GM18951 (cell line): ENCODE data around the gene RCC1.
"Not testable (repeated sequence)": the region's sequence is repeated elsewhere in the genome, so short reads cannot be mapped to it uniquely, and the experiment has no call there.

Experiments
- POLR2A ChIP-seq: IDR thresholded peaks from 4 replicates; pipeline ENCODE4 v1.6.1; 2011; ENCODE audit warnings: mild to moderate bottlenecking; ENCODE audit not compliant: insufficient read length, insufficient read depth; ENCODE audit errors: extremely low read depth
- in situ Hi-C: fragments of 300-500 bp; cut with MboI; formaldehyde crosslinking; loops from one replicate; pipeline ENCODE4 v1.12.0; 2022; ENCODE audit warnings: low sequenced_read_pairs, mixed read lengths, inconsistent platforms; ENCODE audit not compliant: unreplicated experiment

Gene RCC1, protein sequence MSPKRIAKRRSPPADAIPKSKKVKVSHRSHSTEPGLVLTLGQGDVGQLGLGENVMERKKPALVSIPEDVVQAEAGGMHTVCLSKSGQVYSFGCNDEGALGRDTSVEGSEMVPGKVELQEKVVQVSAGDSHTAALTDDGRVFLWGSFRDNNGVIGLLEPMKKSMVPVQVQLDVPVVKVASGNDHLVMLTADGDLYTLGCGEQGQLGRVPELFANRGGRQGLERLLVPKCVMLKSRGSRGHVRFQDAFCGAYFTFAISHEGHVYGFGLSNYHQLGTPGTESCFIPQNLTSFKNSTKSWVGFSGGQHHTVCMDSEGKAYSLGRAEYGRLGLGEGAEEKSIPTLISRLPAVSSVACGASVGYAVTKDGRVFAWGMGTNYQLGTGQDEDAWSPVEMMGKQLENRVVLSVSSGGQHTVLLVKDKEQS

DNA sequence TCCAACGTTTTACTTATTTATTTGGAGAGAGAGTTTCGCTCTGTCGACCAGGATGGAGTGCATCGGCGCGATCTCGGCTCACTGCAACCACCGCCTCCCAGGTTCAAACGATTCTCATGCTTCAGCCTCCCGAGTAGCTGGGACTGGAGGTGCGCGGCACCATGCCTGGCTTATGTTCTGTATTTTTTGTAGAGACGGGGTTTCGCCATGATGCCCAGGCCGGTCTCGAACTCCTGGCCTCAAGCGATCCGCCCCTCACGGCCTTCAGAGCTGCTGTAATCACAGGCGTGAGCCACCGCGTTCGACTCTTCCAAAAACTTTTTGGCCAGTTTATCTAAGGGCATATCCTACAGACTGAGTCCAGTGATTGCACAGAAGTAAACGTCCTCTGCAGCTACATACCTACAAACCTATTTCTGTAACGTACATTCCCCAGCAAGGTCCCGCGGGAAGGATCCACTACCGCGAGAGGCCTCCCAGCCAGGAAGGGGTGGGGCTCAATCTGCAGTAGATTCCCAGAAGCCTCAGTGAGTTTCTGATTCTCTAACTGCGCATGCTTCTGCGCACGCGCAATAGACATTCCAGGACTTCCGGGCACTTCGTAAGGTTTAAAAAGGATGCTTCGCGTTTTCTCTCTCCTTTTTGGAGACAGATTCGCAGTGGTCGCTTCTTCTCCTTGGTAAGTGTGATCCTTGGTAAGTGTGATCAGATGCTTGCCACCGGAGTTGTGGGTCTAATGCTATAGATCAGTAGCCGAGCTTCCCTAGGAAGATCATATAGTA lies at the start of gene RCC1:
TSS of gene RCC1 (plus strand) at position 638 of the 782 bp plus-strand sequence. CDS start 23,824 bp downstream, outside the sequence.
- in situ Hi-C loops: no loop called here
- peak; percentile 98 for TF ChIP-seq POLR2A

DNA sequence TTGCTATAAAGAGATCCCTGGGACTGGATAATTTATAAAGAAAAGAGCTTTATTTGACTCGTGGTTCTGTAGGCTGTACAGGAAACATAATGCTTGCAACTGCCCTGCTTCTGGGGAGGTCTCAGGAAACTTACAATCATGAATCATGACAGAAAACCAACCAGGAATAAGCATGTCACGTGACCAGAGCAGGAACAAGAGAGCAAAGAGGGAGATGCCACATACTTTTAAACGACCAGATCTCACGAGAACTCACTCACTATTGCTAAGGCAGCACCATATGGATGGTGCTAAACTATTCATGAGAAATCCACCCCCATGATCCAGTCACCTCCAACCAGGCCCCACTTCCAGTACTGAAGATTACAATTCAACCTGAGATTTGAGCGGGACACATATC lies 49.8 kb upstream of the RCC1 start:
- in situ Hi-C loops: no loop called here
- TF ChIP-seq POLR2A: no peak

DNA sequence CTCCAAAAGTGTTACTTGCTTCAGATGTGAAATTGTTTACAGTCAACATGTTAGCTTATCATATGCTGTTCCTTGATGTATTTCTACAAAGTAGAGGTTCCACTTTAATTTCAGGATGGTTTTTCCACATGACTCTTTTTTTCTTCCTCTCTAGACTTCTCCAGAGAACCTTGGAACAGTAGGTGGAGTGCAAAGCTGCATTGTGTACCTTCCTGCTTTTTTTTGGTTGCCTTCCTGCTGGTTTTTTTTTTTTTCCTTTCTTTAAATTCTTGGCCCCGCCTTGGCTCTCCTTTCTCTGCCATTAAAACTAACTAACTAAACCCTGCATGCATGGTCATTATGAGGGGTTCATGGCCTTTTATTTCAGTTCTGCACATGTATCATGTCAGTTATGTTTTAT lies 48.2 kb upstream of the RCC1 start:
- in situ Hi-C loops: no loop called here
- TF ChIP-seq POLR2A: no peak

DNA sequence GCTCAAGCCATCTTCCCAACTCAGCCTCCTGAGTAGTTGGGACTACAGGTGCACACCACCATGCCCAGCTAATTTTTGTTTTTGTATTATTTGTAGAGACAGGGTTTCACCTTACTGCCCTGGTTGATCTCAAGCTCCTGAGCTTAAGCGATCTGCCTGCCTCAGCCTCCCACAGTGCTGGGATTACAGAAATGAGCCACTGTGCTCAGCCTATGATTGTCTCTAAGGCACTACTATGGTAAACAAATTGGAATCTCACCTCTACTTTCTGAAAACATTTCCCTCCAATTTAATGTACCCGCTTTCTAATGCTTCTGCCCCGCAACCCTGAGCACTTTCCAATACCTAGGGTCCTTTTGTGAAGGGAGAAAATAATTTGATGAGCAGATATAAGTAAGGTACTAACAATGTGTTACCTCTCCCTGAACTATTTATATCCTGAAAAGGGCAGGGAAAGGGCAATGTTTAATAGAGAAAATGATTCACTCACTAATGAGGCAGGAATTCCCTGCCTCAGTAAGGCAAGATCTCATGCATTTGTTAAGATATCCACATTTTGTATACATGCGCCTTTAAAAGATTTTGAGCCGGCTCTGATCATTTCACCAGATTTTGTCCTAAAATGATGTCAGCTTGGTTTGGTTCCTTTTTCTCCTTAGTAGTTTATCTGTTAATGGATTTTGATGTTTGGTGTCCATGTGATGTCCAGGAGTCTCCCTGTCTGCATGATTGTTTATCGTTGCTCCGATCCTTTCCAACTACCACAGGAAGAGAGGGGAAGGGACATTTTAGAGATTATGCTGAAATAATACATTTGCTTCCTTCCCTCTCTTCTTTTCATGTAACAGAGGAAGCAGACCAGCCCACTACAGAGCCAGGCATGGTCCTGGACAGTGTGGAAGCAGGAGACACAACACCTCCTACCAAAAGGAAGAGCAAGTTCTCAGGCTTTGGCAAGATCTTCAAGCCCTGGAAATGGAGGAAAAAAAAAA lies 47.3 kb upstream of the RCC1 start:
- in situ Hi-C loops: no loop called here
- TF ChIP-seq POLR2A: no peak

DNA sequence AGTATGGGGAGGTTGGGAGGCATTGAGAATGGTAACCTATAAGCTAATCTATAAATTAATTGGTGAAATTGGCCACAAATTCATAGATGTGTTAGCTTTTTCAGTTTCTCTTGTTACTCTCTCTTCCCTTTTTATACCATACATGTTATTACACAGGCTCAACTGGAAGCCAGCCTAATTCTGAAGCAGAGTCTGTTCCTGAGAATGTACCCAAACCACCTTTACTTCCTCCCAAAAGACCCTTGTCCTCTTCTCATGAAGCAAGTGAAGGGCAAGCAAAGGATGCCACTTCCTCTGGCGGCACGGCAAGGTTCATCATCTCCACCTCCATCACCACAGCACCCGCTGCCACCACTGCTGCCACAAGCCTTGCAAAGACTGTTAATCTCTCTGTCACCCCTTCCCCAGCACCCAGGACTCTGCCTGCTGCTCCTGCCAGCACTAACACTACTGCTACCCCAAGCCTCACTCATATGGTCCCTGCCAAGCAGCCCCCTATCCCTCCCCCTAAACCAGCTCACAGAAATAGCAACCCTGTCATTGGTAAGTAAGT lies 39.5 kb upstream of the RCC1 start:
- no peak for TF ChIP-seq POLR2A
- in situ Hi-C loops: no loop called here

DNA sequence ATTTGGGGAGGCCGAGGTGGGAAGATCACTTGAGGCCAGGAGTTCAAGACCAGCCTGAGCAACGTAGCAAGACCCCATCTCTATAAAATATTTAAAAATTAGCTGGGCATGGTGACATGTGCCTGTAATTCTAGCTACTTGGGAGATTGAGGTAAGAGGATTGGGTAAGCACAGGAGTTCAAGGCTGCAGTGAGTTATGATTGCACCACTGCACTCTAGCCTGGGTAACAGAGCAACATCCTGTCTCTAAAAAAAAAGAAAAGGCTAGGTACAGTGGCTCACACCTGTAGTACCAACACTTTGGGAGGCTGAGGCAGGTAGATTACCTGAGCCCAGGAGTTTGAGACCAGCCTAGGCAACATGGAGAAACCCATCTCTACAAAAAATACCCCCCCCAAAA lies 35.7 kb upstream of the RCC1 start:
- no peak for TF ChIP-seq POLR2A

DNA sequence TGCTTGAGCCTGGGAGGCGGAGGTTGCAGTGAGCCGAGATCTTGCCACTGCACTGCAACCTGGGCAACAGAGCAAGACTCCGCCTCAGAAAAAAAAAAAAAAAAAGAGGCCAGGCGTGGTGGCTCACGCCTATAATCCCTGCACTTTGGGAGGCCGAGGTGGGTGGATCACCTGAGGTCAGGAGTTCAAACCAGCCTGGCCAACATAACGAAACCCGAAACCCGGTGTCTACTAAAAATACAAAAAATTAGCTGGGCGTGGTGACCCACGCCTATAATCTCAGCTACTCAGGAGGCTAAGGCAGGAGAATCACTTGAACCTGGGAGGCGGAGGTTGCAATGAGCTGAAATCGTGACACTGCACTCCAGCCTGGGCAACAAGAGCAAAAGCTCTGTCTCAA lies 26.3 kb upstream of the RCC1 start:
- in situ Hi-C loops: not testable (repeated sequence)

More for the DNA sequence above, 35.7 kb upstream of the RCC1 start:
- in situ Hi-C loops: no loop called here

DNA sequence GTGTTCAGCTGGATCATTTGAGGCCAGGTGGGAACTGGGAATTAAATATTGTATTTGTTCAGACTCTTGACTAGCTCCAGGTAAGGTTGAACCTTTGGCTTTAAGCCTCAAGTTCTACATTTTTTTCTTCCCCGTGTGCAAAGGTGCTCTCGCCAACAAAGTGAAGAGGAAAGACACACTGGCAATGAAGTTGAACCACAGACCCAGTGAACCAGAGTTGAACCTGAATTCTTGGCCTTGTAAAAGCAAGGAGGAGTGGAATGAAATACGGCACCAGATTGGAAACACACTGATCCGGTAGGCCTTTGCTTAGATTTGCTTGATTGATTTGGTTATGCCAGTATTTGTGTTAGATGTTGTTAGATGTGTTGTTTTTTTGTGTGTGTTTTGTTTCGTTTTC lies 25.5 kb upstream of the RCC1 start:
- in situ Hi-C loops: no loop called here
- no peak for TF ChIP-seq POLR2A

DNA sequence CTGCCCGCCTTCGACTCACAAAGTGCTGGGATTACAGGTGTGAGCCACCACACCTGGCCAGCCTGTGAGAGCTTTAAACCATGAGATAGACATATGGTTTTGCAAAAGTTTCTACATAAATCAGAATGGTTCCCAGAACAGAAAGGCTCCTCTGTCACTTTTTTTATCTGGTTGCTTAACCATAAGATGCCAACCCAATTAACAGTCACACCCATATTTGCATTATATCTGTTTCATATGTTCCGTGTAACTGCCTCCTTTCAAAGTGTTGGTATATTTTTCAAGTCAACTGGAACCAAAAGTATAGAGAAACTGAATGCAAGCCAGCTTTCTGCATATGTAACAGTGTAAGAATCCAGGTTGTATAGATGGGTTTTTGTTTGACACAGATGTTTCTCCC lies 23.7 kb upstream of the RCC1 start:
- TF ChIP-seq POLR2A: no peak
- in situ Hi-C loops: no loop called here

DNA sequence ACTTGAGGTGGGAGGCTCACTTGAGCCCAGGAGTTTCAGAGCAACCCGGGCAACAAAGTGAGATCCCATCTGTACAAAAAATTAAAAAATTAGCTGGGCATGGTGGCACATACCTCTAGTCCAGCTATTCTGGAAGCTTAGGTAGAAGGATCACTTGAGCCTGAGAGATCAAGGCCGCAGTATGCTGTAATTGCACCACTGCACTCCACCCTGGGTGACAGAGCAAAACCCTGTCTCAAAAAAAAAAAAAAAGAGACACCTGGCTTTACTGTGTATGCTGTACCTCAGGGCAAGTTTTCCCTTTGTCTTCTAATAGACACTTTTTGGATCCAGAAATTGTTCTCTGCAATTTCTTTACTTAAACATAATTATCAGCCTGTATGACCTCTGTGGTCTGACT lies 23.1 kb upstream of the RCC1 start:
- TF ChIP-seq POLR2A: no peak
- in situ Hi-C loops: no loop called here

DNA sequence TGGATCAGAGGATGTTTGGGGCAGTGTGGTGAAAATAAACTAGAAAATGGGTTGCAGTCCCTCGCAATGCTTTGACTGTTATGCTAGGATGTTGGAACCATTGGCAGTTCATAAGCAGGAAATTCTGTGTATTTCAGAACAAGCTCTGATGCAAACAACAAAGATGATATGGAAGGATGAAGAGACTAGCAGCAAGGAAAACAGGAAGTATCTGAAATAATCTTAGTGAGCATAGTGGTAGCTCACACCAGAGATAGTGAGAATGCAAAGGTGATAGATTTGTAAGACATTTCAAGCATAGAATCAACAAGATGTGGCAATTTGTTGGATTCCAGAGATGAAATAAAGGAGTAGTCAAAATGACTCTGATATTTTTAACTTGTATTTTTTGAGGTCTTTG lies 11.1 kb upstream of the RCC1 start:
- TF ChIP-seq POLR2A: no peak
- in situ Hi-C loops: no loop called here

DNA sequence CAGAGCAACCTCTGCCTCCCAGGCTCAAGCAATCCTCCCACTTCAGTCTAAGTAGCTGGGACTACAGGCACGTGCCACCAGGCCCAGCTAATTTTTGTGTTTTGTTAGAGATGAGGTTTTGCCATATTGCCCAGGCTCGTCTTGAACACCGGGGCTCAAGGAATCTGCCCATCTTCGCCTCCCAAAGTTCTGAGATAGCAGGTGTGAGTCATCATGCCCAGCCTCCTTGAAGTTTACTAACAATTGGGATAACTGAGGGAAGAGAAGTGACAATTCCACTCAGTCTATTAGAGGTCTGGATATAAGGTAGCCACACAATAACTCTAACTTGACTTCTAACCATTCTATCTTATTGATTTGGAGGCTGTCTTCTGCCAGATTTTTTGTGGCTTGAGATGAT lies 6.3 kb upstream of the RCC1 start:
- no peak for TF ChIP-seq POLR2A
- in situ Hi-C loops: no loop called here

DNA sequence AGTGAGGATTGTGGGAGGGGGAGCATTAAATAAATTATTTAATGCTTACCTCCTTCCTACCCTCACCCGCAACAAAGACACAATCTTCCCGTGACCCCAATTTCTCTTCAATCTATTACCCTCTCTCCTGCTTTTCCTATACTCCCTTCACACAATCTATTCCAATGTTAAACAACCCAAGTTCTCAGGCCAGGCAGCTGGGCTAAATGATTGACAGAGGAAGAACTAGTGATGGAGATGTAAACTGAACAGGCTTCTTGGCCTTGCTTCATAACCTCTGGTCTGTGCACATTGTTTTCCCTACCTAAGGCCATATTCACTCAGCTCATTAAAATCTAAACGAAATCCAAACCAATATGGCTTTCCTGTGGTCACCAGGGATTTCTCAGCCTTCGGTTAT lies 3.9 kb upstream of the RCC1 start:
- in situ Hi-C loops: no loop called here
- no peak for TF ChIP-seq POLR2A
